GM12864 (cell line): Measurements from ENCODE around the gene LMX1A.

Experiments
- DNase-seq: peaks from one replicate; pipeline ENCODE4 v3.0.0-alpha.2; 2011; ENCODE audit warnings: low read depth
- H3K4me3 ChIP-seq: 2 replicates; pipeline ENCODE4 v1.5.1; 2011; ENCODE audit warnings: mild to moderate bottlenecking, low read depth, low read length, control low read depth
- CTCF ChIP-seq: IDR thresholded peaks from 2 replicates; pipeline ENCODE4 v1.5.1; 2011; ENCODE audit warnings: low read depth, mild to moderate bottlenecking, moderate library complexity, low read length, control low read depth, inconsistent platforms; ENCODE audit errors: missing control alignments

Gene LMX1A

GRCh38 chr1:165290148-165290547 is 66.4 kb downstream of the LMX1A start:
- no peak for DNase-seq
- H3K4me3 ChIP-seq, result no peak overlapping the region
- TF ChIP-seq CTCF, result peak; percentile 19

- H3K4me3 ChIP-seq, result no peak overlapping the region
- no peak for TF ChIP-seq CTCF
- no peak for DNase-seq
Observed at GRCh38 chr1:165289556-165289955, 67.0 kb downstream of the LMX1A start.

GRCh38 chr1:165288350-165289120 is 68.0 kb downstream of the LMX1A start:
- DNase-seq, result no peak
- no peak overlapping the region for H3K4me3 ChIP-seq
- TF ChIP-seq CTCF, result no peak

GRCh38 chr1:165287781-165288180 is 68.7 kb downstream of the LMX1A start:
- H3K4me3 ChIP-seq, result no peak overlapping the region
- no peak for DNase-seq
- no peak for TF ChIP-seq CTCF

- no peak for TF ChIP-seq CTCF
- H3K4me3 ChIP-seq, result no peak overlapping the region
- no peak for DNase-seq
Observed at GRCh38 chr1:165287329-165287728, 69.2 kb downstream of the LMX1A start.

- DNase-seq, result no peak
- TF ChIP-seq CTCF, result no peak
- no peak overlapping the region for H3K4me3 ChIP-seq
Observed at GRCh38 chr1:165284454-165284853, 72.1 kb downstream of the LMX1A start.

GRCh38 chr1:165281207-165281901 is 75.2 kb downstream of the LMX1A start:
- TF ChIP-seq CTCF, result no peak
- DNase-seq, result no peak
- no peak overlapping the region for H3K4me3 ChIP-seq
